ENCODE results near the gene LDB2.
A peak's percentile ranks its signal among the peaks of the same experiment; 100 is the strongest.

The LDB2 gene

DNA sequence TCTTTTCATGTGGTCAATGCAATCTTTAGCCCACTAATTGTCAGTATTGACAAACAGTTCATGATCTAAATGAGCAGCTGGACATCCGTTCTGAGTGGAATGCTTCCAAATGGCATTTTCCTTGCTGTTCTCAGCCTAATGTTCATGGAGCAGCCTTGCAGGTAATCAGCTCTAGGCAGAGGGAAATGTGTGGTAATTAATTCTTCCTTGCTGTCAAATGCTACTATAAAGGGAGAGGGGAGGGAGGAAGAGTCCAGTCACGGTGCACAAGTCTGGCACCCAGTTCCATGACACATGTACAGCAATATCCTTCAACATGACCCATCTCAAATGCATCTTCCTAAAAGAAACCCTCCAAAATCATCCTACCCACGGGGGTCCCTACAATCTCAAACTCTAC is 88.5 kb downstream of the LDB2 start:
- DNase-seq (ENCODE audit: low read depth): no peak
- H3K4me3 ChIP-seq (ENCODE audit: low read length): no peak overlapping the region
- TF ChIP-seq, protein P1, sequence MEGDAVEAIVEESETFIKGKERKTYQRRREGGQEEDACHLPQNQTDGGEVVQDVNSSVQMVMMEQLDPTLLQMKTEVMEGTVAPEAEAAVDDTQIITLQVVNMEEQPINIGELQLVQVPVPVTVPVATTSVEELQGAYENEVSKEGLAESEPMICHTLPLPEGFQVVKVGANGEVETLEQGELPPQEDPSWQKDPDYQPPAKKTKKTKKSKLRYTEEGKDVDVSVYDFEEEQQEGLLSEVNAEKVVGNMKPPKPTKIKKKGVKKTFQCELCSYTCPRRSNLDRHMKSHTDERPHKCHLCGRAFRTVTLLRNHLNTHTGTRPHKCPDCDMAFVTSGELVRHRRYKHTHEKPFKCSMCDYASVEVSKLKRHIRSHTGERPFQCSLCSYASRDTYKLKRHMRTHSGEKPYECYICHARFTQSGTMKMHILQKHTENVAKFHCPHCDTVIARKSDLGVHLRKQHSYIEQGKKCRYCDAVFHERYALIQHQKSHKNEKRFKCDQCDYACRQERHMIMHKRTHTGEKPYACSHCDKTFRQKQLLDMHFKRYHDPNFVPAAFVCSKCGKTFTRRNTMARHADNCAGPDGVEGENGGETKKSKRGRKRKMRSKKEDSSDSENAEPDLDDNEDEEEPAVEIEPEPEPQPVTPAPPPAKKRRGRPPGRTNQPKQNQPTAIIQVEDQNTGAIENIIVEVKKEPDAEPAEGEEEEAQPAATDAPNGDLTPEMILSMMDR (conservative IDR thresholded peaks at IDR 0.05; ENCODE audit: low read depth, low read length): no peak

DNA sequence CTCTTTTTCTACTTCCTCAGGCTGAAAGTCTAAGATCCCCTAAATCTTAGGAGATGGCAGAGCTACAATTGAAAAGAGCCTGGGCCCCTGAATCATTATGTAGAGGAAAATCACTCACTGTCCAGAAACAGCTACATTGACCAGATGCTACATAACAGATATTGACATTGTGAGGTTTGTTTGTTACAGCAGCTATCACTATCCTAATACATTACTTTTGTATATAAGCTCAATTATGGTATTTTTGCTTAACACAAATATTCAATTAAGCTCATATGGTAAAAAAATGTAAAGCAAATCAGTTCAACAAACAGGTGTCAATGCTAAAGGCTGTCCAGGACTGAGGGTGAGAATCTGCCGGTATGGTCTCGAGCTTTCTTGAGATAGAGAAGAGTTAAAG is 89.4 kb downstream of the LDB2 start:
- TF ChIP-seq, protein P1 (conservative IDR thresholded peaks at IDR 0.05; ENCODE audit: low read depth, low read length): no peak
- DNase-seq (ENCODE audit: low read depth): no peak
- no peak overlapping the region for H3K4me3 ChIP-seq (ENCODE audit: low read length)

DNA sequence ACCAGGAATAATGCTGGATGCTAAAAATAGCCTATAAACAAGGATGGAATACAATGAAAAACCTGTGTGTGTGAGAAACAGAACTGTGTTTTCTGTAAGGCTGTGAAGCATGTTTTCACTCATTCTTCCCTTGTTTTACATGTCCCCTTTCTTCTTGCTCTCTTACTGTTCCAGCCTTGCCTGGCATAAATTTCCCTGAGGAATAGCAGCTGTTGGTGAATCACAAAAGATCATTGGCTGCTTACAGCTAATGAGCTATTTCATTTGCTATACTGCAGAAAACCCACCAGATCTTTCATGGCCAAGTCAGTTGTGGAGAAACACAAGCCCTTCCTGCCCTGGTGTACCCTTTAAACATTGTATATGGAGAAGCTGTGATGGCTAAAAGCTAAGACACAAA is 91.1 kb downstream of the LDB2 start:
- TF ChIP-seq, protein P1 (conservative IDR thresholded peaks at IDR 0.05; ENCODE audit: low read depth, low read length): no peak
- H3K4me3 ChIP-seq (ENCODE audit: low read length): no peak overlapping the region
- DNase-seq (ENCODE audit: low read depth): no peak

DNA sequence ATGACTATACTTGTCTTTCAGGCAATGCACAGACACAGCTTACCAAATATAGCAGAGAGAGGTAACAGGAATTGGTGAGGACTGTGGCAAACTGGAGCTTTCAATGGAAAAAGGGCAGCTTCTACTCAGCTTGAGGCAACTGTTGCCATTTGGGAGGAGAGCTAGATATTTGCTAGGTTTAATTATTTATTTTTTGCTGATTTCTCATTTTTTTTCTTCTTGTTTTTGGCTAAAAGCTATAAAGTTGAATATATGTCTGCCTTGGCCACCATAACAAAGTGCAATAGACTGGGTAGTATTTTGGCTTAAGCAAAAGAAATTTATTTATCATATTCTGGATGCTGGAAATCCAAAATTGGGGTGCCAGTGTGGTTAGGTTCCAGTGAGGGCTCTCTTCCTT is 93.9 kb downstream of the LDB2 start:
- DNase-seq (ENCODE audit: low read depth): no peak
- TF ChIP-seq, protein P1 (conservative IDR thresholded peaks at IDR 0.05; ENCODE audit: low read depth, low read length): no peak
- H3K4me3 ChIP-seq (ENCODE audit: low read length): no peak overlapping the region

DNA sequence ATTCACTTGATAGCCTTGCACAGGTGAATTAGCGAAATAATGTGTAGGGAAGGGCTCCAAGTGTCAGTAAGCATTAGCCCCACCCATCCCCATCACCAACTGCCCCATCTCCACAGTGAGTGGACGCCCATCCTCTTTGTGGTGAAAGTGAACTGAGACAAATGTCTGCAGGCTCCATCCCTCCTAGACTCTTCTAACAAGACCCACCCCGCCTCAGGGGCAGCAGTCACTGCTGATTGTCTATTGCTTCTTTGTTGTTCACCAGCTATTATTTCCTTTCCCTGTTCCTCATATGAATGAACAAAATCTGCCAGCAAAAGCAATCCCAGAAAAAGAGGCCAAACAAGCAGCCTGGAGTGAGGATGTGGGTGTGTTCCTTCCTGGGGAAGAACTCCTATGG is 96.4 kb downstream of the LDB2 start:
- no peak overlapping the region for H3K4me3 ChIP-seq (ENCODE audit: low read length)
- DNase-seq (ENCODE audit: low read depth): no peak
- TF ChIP-seq, protein P1 (conservative IDR thresholded peaks at IDR 0.05; ENCODE audit: low read depth, low read length): no peak

DNA sequence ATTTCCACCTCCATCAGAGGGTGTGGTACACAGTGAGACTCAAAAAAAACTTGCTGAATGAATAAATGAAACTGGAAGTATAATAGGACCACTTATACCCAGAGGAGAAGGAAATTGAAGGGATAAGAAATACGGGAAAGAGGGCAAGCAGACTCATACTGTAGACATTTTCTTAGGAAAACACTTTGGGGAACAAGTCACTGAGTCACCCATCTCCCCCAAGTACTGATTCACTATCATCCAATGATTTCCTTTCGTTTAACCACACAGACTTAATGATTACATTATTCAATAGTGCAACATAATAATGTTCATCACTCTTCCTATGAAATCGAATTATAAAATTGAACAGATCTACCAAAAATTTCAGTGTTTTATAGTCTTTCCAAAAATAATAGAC is 97.1 kb downstream of the LDB2 start:
- TF ChIP-seq, protein P1 (conservative IDR thresholded peaks at IDR 0.05; ENCODE audit: low read depth, low read length): no peak
- no peak for DNase-seq (ENCODE audit: low read depth)

DNA sequence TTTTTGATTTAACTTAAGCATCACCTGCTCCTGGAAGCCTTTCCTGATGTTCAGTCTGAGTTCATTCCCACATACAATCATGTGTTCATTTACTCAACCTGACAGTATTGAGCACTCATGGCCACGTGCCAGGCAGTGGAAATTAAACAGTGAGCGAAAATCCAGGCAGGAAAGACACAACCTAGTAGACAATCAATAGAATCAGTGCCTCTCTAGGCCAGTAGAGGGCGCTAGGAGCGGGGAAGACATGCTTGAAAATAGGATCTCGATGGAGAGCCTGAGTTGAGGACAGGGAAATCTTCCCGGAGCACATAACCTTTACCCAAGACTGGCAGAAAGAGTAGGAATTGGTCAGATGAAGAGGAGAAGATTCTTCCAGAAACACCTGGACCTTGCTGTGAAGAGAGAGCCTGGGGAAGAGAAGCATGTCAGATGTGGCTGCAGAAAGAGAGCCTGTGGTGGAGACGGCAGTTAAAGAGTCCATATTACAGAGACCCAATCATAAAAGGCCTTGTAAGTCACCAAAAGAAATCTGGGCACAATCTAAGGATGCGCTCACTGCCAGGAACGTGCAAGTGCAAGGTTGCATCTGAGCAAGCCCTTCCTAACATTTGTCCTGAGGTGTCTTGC is 103.5 kb downstream of the LDB2 start:
- DNase-seq (ENCODE audit: low read depth): no peak
- TF ChIP-seq, protein P1 (conservative IDR thresholded peaks at IDR 0.05; ENCODE audit: low read depth, low read length): peak; percentile 94
- H3K4me3 ChIP-seq (ENCODE audit: low read length): no peak overlapping the region

More for the DNA sequence above, 97.1 kb downstream of the LDB2 start:
- no peak overlapping the region for H3K4me3 ChIP-seq (ENCODE audit: low read length)
